Measurements from ENCODE around the gene XK. TPM values are rescaled to one million over a fixed set of nuclear protein-coding genes. Genes with fewer than 3 reads are reported as not detected.
"Not testable (repeated sequence)": the region's sequence is repeated elsewhere in the genome, so short reads cannot be mapped to it uniquely, and the experiment has no call there.

Gene XK, protein sequence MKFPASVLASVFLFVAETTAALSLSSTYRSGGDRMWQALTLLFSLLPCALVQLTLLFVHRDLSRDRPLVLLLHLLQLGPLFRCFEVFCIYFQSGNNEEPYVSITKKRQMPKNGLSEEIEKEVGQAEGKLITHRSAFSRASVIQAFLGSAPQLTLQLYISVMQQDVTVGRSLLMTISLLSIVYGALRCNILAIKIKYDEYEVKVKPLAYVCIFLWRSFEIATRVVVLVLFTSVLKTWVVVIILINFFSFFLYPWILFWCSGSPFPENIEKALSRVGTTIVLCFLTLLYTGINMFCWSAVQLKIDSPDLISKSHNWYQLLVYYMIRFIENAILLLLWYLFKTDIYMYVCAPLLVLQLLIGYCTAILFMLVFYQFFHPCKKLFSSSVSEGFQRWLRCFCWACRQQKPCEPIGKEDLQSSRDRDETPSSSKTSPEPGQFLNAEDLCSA
- total RNA-seq: 5.9 TPM

DNA sequence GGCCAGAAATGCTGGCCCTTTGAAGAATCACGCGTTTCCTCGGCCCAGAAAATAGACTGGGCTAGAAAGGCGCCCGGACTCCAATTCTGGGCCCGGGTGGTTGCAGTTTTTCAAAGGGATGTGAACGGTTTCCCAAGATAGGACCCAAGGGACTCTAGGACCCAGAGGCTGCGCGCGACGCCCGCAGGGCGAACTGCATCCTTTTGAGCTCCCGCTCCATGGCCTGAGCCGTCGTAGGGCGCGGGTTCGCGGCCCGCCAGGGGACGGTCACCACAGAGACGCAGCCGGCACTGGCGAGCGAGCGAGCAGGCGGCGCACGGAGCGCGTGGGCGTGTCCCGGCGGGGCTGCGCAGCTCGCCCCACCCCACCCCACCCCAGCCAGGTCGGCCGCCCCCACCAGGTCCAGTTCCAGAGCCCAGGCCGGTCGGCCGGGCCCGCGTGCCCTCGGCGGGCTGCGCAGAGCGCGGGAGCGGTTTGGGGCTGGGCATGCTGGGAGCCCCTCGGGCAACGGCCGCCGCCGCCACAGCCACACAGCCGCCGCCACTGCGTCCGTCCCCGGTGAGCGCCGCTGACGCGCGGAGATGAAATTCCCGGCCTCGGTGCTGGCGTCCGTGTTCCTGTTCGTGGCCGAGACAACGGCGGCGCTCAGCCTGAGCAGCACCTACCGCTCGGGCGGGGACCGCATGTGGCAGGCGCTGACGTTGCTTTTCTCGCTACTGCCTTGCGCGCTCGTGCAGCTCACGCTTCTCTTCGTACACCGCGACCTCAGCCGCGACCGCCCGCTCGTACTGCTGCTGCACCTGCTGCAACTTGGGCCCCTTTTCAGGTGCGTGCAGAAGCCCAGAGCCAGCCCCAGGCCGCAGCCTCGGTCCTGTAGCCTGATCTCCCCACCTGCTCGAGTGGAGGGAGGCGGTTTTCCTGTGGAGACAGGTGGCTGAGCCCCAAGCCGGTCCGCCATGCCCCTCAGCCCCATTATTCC is at the start of gene XK:
XK (plus strand) TSS at position 411 of the 979 bp plus-strand sequence; CDS start at position 582, 171 bp downstream.
- DNase-seq: no peak

DNA sequence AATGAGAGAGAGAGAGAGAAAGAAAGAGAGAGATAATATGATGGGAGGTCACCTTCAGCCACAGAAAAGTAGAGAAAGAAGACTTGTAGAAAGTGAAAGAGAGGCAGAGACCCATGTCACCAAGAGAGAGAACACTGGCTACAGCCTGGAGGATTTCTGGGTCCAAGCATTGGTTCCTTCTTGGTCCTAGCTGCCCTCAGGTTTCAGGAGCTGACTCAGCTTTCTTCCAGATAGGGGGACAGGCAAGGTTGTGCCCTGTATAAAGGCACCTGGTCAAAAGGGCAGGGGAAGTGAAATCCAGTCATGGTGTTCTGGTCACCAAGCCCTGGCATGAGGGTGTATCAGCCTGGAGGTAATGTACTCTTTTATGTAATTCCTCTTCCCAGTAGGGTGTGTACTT is 47.5 kb upstream of the XK start:
- DNase-seq: no peak

DNA sequence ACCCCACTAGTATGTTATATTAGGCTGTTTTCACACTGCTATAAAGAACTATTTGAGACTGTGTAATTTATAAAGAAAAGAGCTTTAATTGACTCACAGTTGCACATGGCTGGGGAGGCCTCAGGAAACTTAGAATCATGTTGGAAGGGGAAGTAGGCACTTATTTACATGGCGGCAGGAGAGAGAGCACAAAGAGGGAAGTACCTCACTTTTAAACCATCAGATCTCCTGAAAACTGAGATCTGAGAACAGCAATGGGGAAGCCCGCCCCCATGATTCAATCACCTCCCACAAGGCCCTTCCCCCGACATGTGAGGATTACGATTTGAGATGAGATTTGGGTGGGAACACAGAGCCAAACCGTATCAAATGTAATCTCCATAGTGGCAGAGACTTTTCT is 45.4 kb upstream of the XK start:
- no peak for DNase-seq

DNA sequence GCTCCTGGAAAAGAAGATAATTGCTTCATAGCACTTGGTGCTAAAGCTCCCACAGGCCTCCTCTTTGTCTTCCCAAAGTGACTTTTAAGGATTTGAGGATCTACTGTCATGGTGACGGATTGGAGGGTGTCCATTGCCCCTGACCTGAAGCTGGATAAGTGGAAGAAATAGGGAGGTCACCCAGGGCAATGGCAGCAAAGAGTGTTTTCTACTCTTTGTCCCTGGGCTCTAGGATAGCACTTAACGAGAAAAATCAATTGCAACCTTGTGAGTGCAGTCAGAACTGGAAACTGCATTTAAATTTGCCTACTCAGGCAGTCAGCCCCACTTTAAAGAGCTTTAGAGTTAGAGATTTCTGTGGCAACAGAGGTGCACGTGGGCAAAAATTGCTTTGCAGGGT is 43.7 kb upstream of the XK start:
- DNase-seq: no peak

DNA sequence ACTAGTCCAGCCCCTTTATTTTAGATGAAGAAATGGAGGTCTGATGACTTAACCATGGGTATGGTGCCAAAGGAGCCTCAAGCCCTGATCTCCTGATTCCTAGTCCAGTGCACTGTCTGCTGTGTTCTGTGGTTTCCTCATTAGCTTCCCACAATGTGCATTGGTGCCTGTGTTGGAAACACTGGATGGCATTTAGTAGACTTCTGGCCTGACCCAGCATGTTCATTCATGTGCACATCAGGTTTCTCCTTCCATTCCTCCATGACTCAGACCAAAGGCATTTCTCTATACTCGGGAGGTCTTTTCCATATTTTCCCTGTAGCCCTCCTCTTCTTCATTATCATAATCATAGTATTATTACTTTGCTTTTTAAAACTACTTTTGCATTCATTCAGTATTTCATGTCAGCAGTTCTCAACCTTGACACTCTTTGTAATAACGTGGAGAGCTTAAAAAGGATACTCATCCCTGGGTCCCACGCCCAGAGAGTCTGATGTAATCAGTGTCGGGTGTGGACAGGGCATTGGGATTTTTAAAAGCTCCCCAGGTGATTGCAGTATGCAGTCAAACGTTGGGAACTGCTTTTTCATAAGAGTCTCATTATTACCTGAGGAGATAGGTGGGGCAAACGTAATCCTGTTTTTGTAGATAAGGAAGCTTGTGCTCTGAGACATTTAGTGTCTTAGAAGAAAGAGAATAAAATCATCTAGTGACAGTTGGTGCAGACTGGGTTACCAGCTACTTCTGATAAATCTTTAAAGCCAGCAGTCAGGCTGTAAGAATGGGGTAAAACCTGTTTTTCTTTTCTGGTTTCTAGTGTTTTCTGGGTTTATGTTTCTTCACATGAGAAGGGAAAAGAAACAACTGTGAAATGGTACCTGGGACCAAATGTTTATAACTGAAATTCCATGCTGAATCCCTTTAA is 40.9 kb upstream of the XK start:
- no peak for DNase-seq

GRCh38 chrX:37646254-37646653 is 39.3 kb upstream of the XK start:
- DNase-seq: no peak

- not testable (repeated sequence) for DNase-seq
These were observed 34.7 kb upstream of the XK start for GRCh38 chrX:37650879-37651278.

DNA sequence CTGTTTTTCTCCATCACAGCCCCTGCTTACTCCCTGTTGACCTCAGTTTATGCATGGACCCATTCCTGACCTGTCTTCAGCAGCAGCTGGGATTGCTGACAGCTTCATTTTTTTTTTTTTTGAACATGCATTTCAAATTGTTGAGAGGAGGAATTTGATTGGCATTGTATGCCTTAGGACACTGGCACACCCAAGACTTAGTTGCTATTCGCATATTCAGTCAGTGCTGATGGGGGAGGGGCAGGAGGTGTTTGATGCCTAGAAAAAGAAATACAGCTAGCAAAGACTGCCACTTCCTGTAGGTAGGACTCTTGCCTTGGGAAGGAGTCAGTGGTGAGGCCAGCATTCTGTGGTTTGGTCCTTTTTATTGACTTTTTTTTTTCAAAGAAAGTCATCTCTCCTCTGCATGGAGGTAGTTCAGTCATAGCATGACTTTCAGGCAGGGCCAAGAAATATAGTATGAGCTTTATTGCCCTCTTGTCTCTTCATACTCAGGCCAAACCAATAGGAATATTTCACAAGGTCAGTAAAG is 33.6 kb upstream of the XK start:
- no peak for DNase-seq

- no peak for DNase-seq
These were observed 32.9 kb upstream of the XK start for GRCh38 chrX:37652589-37653231.

DNA sequence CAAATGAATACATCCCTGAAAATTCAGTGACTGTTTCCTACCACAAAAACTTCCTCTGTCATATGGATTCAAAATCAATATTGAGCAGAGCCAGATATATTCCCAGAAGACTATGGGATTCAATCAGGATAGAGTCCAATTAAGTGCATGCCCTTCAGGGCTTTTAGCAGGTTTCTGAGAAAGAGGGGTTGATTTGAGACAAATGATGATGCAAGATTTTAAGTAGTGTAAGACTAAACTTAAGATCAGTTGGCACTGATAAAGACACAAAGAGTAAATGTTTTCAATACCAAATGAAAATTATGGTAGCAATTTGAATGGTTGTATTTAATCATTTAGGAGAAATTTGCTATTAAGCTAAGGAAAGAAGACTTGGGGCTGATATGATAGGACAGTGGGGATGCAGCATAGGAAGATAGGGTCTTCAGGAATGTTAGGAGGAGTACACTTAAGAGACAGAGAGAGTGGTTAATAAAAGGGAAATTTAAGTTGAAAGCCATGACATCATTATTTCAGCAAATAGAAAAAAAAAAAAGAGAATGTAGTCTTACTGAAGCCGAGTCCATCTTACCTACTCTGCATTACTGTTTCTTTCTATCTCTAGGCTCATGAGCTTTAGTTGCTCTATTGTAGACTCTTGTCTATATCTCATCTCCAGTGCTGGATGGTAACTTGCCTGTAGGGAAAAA is 32.0 kb upstream of the XK start:
- DNase-seq: no peak

DNA sequence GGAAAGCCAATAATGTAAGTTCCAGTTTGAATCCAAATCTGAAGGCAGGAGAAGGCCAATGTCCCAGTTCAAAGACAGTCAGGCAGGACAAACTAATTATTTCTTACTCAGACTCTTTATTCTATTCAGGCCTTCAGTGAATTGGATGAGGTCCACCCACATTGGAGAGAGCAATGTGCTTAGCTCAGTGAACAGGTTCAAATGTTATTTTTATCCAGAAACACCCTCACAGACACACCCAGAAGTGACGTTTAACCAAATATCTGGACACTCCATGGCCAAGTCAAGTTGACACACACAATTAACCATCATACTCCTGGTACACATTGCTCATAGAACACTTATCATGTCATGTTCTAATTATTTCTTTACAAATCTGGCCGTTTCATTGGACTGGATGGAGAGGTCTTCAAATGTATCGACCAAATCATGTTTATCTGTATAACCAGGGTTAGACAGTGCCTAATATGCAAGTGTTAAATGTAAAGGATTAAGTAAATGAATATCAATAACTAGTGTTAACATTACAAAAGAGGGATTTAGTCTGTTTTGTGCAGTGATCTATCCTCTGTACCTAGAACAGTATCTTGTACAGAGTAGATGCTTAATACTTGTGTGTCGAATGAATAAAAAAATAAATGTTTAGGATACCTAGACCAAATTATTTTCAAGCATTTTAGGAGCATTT is 27.1 kb upstream of the XK start:
- no peak for DNase-seq

DNA sequence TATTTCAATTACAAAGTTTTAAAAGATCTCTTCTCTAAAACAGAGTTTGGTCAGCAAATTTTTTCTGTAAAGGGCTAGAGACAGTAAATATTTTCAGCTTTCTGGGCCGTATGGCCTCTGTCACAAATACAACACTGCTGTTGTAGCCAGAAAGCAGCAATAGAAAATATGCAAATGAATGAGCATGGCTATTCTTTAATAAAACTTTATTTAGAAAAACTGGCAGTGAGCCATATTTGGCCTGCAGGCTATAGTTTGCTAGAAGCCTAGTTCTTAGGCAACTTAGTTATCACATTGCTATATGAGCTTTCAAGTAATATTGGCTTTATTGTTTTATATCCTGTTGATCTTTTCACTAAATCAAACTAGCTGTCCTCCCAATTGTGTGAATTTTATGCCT is 26.5 kb upstream of the XK start:
- DNase-seq: no peak

- no peak for DNase-seq
These were observed 23.4 kb upstream of the XK start for GRCh38 chrX:37662181-37662580.

DNA sequence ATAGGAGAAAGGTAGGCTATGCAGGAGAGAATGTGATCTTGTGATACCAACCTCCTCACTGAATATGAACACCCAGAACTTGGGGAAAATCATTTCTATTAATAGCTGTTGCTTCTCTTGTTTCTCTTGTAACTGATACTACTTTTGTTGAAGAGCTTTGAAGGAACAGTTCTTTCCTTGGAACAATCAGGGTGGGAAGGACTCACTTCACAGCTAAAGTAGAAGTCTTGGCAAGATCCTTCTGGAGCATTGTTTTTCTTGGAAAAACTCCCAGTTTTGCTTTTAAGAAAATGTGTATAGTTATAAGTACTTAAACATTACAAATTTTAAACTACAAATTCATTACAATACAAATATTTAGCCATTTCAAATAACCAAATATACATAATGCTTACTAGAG is 19.1 kb upstream of the XK start:
- no peak for DNase-seq

DNA sequence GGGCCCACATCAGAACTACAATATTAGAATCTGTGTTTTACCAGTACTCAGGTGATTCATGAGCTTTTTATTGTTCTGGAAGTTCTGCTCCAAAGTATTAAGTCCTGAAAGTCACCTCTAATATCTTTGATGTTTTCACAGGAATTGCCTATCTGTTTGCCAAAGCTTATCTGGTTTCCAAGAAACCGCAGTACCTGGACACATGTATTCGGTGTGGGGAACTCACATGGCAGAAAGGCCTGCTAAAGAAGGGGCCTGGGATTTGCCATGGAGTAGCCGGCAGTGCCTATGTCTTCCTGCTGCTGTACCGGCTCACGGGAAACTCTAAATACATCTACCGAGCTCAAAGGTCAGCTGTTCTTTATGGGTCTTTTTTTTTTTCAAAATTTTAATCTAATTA is 18.4 kb upstream of the XK start:
- no peak for DNase-seq

GRCh38 chrX:37672563-37672962 is 13.0 kb upstream of the XK start:
- no peak for DNase-seq

GRCh38 chrX:37676811-37677210 is 8.8 kb upstream of the XK start:
- DNase-seq: no peak

- no peak for DNase-seq
These were observed 8.3 kb upstream of the XK start for GRCh38 chrX:37677243-37677642.

DNA sequence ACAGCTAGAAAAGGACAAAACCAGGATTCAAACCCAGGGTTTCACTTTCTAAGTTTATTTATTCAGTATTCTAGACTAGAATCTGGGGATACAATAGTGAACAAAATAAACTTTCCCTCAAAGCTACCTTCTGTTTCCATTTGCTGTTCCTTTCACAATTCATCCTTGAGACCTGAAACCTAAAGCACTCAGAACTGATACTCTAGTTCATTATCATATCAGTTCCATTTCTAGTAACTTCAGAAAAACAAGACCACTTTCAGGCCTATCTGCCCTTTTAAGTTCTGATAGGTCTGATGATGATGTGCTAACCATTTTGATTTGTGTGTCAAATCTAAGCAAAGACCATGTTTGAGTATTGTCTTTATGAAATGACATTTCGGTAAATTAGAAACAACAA is 7.8 kb upstream of the XK start:
- DNase-seq: no peak

GRCh38 chrX:37678574-37678973 is 7.0 kb upstream of the XK start:
- DNase-seq: no peak

All from skin of body (tissue), 2 donors.